Cerebellar nuclear complex (tissue), 1 donor: ENCODE data around the gene CUZD1.

Source experiments
- DNase-seq, 2 experiments: peaks; one replicate each; lab custom pipeline; 2025; lab: John Stamatoyannopoulos, UW

Gene CUZD1

GRCh38 chr10:122854648-122855047, 9.0 kb upstream of the CUZD1 start:
- DNase-seq, result no peak

DNA sequence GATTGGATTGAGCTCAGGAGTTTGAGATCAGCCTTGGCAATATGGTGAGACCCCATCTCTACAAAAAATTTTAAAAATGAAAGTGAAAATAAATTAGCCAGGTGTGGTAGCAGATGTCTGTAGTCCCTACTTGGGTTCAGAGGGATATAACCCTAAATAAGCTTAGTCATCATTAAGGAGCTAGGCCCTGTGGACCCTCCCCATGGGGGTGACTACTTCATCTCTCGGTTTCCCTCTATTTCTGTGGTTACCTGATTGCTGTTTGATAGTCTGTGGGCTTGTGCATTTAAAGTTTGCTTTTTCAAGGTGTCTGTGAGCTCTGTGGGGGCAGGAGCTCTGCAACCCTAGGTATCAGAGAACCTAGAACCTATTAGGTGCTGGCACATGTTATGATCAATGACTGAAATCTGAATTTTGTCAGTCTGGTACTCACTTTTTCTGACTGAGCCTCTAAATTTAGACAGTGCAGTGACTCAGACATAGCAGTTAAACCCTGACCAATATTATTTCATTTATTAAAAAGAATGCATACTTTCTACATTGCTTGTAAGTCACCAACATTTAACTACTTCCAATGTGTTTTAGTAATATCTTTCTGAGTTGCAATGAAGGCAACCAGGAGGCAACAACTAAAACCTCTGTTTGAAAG, 8.1 kb upstream of the CUZD1 start:
- no peak for DNase-seq

DNA sequence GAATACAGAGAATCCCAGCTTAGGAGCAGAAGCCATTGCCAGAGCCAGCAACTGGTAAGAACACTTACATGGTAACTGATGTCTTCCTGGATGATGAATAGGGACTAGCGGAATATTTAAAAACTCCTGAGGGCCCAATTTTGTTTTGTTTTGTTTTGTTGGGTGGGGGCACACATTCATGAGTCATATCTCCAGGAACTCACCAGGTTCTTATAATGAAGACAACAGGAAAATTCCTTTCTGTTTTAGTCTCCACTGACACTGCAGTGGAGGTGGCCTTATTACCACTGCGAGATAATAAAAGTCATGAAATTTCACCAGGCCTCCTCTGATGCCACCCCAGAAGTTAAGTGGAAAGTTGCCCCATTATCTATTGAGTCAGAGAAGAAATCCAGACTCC, 6.6 kb upstream of the CUZD1 start:
- DNase-seq, result no peak

GRCh38 chr10:122850705-122851640, 5.3 kb upstream of the CUZD1 start:
- DNase-seq, result no peak

DNA sequence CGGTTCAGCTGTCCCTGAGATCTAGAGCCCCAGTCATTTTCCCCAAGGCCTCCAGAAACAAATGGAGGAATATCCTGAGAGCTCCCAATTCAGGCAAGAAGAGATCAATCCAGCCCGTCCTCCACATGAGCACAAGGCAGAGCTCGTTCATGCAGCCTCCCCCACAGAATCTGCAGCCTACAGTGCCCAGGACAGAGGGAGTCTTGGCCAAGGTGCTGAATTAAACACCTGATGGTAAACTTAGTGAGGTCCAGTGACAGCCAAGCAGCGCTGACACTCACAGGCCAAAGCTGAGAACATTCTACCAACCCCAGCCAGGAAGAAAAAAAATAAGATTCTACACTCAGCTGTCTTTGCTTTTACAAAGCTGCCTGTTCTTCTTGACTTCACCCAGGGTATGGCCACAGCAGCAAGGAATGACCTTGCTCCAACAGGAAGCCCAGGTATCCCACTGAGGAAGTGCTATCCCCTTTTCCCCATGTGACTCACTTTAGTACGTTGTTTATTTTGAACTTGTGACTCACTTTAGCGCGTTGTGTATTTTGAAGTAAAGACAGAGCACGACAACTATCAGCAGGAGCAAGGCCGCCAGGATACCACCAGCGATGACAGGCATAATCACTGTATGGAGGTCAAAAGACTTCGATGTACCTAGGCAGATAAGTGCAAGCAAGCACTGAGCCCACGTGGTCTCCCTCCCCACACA, 4.4 kb upstream of the CUZD1 start:
- no peak for DNase-seq

DNA sequence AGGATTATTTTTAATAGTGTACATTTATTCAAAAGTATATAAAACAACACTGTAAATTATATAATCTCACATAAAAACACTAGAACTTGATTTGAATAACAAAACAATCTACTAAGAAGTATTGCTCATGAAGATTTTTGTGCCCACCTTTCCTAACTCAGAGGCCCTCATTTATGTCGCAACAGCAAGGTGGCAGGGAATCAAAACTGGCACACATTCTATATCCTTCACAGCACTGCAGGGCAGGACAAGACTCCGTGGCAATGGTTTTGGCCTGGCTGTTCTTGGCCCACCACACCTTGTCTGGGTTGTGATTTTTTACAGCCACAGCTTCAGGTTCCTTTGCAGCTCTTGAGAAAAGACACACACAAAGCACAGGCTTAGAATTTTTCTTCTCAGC, 3.4 kb upstream of the CUZD1 start:
- DNase-seq, result no peak

GRCh38 chr10:122847782-122848604, 2.3 kb upstream of the CUZD1 start:
- no peak for DNase-seq

DNA sequence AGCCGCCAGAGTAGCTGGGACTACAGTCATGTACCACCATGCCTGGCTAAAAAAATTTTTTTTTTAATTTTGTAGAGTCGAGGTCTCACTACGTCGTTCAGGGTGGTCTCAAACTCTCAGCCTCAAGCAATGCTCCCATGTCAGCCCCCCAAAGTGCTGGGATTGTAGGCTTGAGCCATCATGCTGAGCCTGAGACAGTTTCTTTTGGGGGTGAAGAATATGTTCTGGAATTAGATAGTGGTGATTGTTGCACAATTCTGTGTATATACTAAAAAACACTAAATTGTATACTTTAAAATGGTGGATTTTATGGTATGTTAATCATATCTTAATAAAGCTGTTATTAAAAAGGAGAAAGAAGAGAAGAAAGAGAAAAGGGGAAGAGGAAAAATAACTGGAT, 1.5 kb downstream of the CUZD1 start:
- no peak for DNase-seq

GRCh38 chr10:122841569-122841968, 4.1 kb downstream of the CUZD1 start:
- no peak for DNase-seq

GRCh38 chr10:122839505-122839904, 6.2 kb downstream of the CUZD1 start:
- no peak for DNase-seq

GRCh38 chr10:122838880-122839279, 6.8 kb downstream of the CUZD1 start:
- DNase-seq, result no peak

GRCh38 chr10:122835908-122836307, 9.7 kb downstream of the CUZD1 start:
- DNase-seq, result no peak

DNA sequence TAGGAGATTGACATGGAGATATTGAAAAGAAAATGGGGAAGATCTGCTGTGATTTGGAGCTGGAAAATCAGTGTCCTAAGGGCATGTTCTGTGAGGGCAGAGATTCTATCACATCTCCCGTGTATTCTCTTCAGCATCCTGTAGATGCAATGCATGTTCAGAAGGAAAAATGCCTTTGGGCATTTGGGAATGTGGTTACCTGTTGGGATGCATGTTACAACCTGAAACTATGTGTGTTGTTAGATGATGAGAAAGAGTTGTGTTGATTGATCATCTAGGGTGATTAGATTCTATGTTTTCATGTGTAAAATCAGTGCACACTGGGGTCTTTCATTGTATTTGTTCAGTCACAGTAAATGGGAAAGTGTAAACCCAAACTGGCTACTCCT, 14.7 kb downstream of the CUZD1 start:
- DNase-seq, result no peak

DNA sequence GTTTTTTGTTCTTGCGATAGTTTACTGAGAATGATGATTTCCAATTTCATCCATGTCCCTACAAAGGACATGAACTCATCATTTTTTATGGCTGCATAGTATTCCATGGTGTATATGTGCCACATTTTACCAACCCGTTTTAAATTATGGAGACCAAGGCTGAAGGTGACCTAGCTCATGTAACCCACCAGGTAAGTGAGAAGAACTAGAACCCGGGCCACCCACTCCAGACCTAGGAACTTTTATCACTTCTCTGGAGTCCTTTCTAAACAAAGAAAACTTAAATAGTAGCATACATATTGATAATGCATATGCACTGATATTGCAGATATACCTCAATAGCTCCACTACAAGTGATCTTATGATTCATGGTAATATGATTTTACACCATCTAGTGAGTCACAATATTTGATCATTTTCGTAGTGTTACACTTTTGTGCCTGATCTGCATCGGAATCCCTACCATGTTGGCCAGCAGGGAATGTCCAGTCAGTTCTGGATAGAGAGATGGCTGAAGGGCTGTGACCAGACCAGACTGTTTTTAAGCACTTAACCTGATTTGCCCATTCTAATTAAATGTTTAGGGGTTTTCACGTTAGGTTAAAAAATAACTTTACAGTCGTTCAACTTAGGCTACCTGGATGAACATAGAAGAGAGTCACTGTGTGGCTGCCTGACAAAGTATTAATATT, 15.2 kb downstream of the CUZD1 start:
- DNase-seq, result no peak

GRCh38 chr10:122829454-122829853, 16.2 kb downstream of the CUZD1 start:
- no peak for DNase-seq

- no peak for DNase-seq
These were observed 16.9 kb downstream of the CUZD1 start for GRCh38 chr10:122828716-122829255.

DNA sequence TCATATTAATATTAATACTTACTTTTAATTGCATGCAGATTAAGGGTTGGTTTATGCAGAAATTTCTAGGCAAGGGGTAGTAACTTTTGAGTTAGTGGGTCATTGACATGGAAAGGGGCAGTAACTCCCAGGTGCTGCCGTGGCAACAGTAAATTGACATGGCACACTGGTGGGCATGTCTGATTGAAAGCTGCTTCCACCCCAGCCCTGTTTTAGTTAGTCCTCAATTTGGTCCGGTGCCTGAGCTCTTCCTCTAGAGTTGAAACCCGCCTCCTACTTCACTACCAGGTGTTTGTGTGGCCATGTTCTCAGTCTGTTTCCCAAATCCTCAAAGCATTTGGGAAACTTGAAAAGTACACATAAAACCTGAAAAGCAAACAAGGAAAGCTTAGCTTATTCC, 18.4 kb downstream of the CUZD1 start:
- no peak for DNase-seq

- DNase-seq, result no peak
These were observed 22.5 kb downstream of the CUZD1 start for GRCh38 chr10:122822973-122823690.

GRCh38 chr10:122821808-122822207, 23.8 kb downstream of the CUZD1 start:
- DNase-seq, result no peak

DNA sequence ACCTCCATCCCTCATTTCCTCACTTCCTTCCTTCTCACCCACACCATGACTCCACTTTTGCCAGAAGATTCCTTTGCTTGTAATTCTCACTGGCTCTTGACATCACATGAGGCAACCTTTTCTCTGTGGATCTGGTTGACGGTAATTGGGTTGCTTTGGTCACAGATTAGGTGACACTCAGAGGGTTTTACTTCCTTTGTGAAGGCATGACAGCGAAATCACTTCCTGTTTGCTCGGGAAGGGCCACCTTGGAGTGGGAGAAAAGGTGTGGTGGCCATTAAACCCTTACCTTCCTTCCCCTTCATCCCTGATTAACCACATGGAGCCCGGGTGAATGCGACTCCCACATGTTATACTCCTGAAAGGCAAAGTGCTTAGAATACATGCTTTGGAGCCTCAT, 30.2 kb downstream of the CUZD1 start:
- DNase-seq, result no peak
